Endodermal cell (in vitro differentiated cells): ENCODE results near the gene HNRNPH1. TPM values are rescaled to one million over a fixed set of nuclear protein-coding genes. Genes with fewer than 3 reads are reported as not detected.
"Not testable (repeated sequence)": the region's sequence is repeated elsewhere in the genome, so short reads cannot be mapped to it uniquely, and the experiment has no call there.

ENCODE experiments used
- DNase-seq: peaks from one replicate; pipeline ENCODE4 v3.0.0-alpha.2; 2017
- H3K27ac ChIP-seq: 2 replicates; pipeline ENCODE4 v1.5.1; 2013; ENCODE audit warnings: mild to moderate bottlenecking, low read depth, low read length, moderate library complexity
- H3K27me3 ChIP-seq: 2 replicates; pipeline ENCODE4 v1.6.1; 2013; ENCODE audit warnings: mild to moderate bottlenecking, low read length, moderate library complexity; ENCODE audit not compliant: insufficient read depth, control insufficient read depth, poor library complexity, severe bottlenecking
- H3K36me3 ChIP-seq: 2 replicates; pipeline ENCODE4 v1.7.0; 2013; ENCODE audit warnings: mild to moderate bottlenecking, low read length, moderate library complexity; ENCODE audit not compliant: control insufficient read depth, insufficient read depth
- H3K4me1 ChIP-seq: one replicate; pipeline ENCODE4 v1.7.0; 2013; ENCODE audit warnings: low read length; ENCODE audit not compliant: control insufficient read depth, insufficient read depth
- H3K4me3 ChIP-seq: 2 replicates; pipeline ENCODE4 v1.5.1; 2013; ENCODE audit warnings: mild to moderate bottlenecking, low read length, moderate library complexity
- H3K9ac ChIP-seq: 2 replicates; pipeline ENCODE4 v1.6.1; 2013; ENCODE audit warnings: mild to moderate bottlenecking, low read length, moderate library complexity; ENCODE audit not compliant: poor library complexity, severe bottlenecking; ENCODE audit errors: extremely low read depth
- H3K9me3 ChIP-seq: 2 replicates; pipeline ENCODE4 v1.6.1; 2013; ENCODE audit warnings: mild to moderate bottlenecking, low read length, moderate library complexity; ENCODE audit not compliant: control insufficient read depth
- H3K27ac Mint-ChIP-seq: 2 replicates; pipeline ENCODE4 v1.8.0; 2020; ENCODE audit warnings: mixed read lengths
- H3K27me3 Mint-ChIP-seq: 2 replicates; pipeline ENCODE4 v1.8.0; 2021; ENCODE audit warnings: mild to moderate bottlenecking, mixed read lengths; ENCODE audit not compliant: insufficient read depth
- H3K36me3 Mint-ChIP-seq: 2 replicates; pipeline ENCODE4 v1.8.0; 2020; ENCODE audit warnings: low read depth, mixed read lengths
- H3K4me1 Mint-ChIP-seq: 2 replicates; pipeline ENCODE4 v1.8.0; 2020; ENCODE audit warnings: mixed read lengths
- H3K4me3 Mint-ChIP-seq: 2 replicates; pipeline ENCODE4 v1.8.0; 2020; ENCODE audit warnings: mild to moderate bottlenecking, moderate library complexity, mixed read lengths
- H3K9me3 Mint-ChIP-seq: 2 replicates; pipeline ENCODE4 v1.8.0; 2020; ENCODE audit warnings: mild to moderate bottlenecking, mixed read lengths
- CTCF ChIP-seq: fragments of 200-600 bp; sonication (generic); conservative IDR thresholded peaks from 2 replicates; pipeline ENCODE4 v1.5.0; 2021; ENCODE audit warnings: antibody characterized with exemption, mild to moderate bottlenecking
- WGBS, 2 experiments: methylation state at CpG; one replicate each; pipeline versions ENCODE4 v1.1.5 to v1.1.7; 2013; ENCODE audit warnings: missing lambda C conversion rate in 2 of 2, mixed read lengths in 1 of 2; ENCODE audit not compliant: insufficient coverage in 1 of 2, insufficient read length in 1 of 2; 5-methylcytosine and 5-hydroxymethylcytosine counted together
- total RNA-seq, 2 donors: library from RNA; stranded (reverse); fragmentation: NEBNext Ultra II Directional in 1 of 2; extraction: Animal tissue kit (Norgen Biotek cat#: 25700) in 1 of 2; gene quantifications; 2 replicates in 1 of 2; 3 replicates in 1 of 2; pipeline ENCODE4 v1.2.1, GENCODE V29; 2021

Gene HNRNPH1
- total RNA-seq, 2 donors from 2014 or later: 801 to 885 TPM

GRCh38 chr5:179648410-179648809 lies 24.9 kb upstream of the HNRNPH1 start:
- peaks cover 10% of the 10 kb centered on the region for H3K9me3 Mint-ChIP-seq
- no peaks in the 10 kb centered on the region for H3K4me1 Mint-ChIP-seq
- H3K27ac ChIP-seq: no peak overlapping the region
- H3K27me3 Mint-ChIP-seq: peaks cover 9% of the 10 kb centered on the region
- H3K27ac Mint-ChIP-seq: no peak overlapping the region
- no peak for TF ChIP-seq CTCF
- no peaks in the 10 kb centered on the region for H3K4me1 ChIP-seq
- no peaks in the 10 kb centered on the region for H3K27me3 ChIP-seq
- H3K4me3 ChIP-seq: no peak overlapping the region
- no peak overlapping the region for H3K9ac ChIP-seq
- H3K9me3 ChIP-seq: no peaks in the 10 kb centered on the region
- no peak for DNase-seq
- 89% methylated on average over 5 to 8 of the region's 9 CpGs for WGBS, 2 experiments
- H3K4me3 Mint-ChIP-seq: no peak overlapping the region
- H3K36me3 Mint-ChIP-seq: no peaks in the 10 kb centered on the region
- H3K36me3 ChIP-seq: no peaks in the 10 kb centered on the region

GRCh38 chr5:179644766-179645165 lies 21.3 kb upstream of the HNRNPH1 start:
- not testable (repeated sequence) for H3K27me3 Mint-ChIP-seq, H3K36me3 Mint-ChIP-seq, H3K27me3 ChIP-seq, H3K4me3 Mint-ChIP-seq, DNase-seq, H3K4me1 ChIP-seq, H3K9me3 ChIP-seq, H3K36me3 ChIP-seq, H3K4me3 ChIP-seq, H3K9ac ChIP-seq, H3K27ac Mint-ChIP-seq, H3K27ac ChIP-seq, H3K9me3 Mint-ChIP-seq, H3K4me1 Mint-ChIP-seq
- WGBS, 2 experiments: 77 to 80% methylated on average over 4 of the region's 5 CpGs

DNA sequence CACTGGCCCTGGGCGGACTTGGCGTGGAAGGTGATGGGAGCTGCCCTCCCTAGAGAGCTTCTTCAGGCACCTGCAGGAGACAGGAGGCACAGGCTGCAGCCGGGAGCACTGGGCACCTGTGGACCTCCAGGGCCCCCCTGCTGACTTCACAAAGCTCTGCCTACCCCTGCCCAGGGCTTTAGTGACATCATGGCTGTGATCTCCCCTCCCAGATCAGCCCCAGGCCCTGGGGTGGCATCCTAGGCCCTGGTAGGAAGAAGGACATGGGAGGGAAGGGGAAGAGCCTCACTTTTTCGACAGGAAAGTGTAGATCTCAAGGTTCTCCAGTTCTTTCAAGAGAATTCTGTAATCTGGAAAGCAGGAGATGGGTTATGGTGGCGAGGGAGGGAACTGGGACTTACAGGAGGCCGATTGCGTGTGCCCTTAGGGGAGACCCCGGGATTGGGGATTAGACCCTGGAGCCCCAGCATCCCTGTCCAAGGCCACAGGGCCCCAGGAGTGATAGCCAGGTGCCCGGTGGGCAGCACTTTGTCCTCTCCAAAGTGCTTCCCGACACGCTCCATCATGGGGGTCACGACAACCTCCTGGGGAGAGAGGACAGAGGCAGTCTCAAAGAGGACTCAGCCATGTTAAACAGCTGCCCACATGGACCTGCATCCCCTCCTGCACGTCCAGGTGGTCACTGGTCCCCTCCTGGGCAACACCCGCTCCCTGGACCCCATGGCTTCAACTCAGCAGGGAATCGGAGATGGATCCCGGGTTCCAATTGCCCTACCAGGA lies 19.9 kb upstream of the HNRNPH1 start:
- DNase-seq, H3K9ac ChIP-seq, H3K4me1 Mint-ChIP-seq, H3K27me3 ChIP-seq, H3K9me3 ChIP-seq, H3K4me1 ChIP-seq, H3K4me3 ChIP-seq, H3K27me3 Mint-ChIP-seq, H3K4me3 Mint-ChIP-seq, H3K27ac Mint-ChIP-seq, H3K36me3 ChIP-seq, H3K36me3 Mint-ChIP-seq, H3K9me3 Mint-ChIP-seq, H3K27ac ChIP-seq: not testable (repeated sequence)
- 87 to 90% methylated on average over 7 to 13 of the region's 16 CpGs for WGBS, 2 experiments

DNA sequence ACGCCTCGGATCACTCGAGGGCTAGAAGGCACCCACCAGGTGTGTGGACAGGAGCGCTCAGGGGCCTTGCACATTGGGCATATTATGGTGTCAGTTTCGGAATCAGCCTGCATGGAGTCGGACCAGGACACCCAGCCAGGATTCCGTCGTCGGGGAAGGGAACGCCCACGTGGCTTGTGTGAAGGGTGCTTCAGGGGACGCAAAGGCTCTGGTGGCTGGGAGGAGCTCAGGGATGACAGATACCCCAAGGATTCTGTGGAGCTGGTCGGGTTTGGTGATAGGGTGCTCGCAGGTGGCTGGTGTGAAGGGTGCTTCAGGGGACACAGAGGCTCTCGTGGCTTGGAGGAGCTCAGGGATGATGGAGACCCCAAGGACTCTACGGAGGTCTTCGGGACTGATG lies 19.2 kb upstream of the HNRNPH1 start:
- H3K27me3 Mint-ChIP-seq, H3K27ac ChIP-seq, H3K4me3 Mint-ChIP-seq, H3K9ac ChIP-seq, H3K9me3 Mint-ChIP-seq, H3K36me3 Mint-ChIP-seq, H3K36me3 ChIP-seq, DNase-seq, H3K27me3 ChIP-seq, H3K9me3 ChIP-seq, H3K4me1 Mint-ChIP-seq, H3K27ac Mint-ChIP-seq, H3K4me1 ChIP-seq, H3K4me3 ChIP-seq: not testable (repeated sequence)
- WGBS, 2 experiments: 92 to 96% methylated on average over 8 to 14 of the region's 17 CpGs

DNA sequence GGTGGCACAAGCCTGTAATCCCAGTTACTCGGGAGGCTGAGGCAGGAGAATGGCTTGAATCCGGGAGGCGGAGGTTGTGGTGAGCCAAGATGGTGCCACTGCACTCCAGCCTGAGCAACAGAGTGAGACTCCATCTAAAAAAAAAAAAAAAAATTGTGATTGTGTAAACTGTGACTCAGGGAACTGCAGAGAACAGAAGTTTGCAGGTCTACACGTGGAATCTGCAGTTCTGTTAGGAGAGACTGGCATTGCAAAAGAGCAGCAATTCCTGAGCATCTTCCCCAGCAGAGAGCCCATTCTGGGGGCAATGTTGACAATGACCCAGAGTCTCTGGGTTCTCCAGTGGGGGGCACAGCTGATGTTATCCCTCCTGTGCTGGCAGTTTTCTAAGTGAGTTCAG lies 18.3 kb upstream of the HNRNPH1 start:
- H3K9me3 ChIP-seq, H3K4me1 Mint-ChIP-seq, H3K4me1 ChIP-seq, H3K4me3 Mint-ChIP-seq, DNase-seq, H3K9ac ChIP-seq, H3K27me3 ChIP-seq, H3K27me3 Mint-ChIP-seq, H3K27ac Mint-ChIP-seq, H3K27ac ChIP-seq, H3K36me3 ChIP-seq, H3K36me3 Mint-ChIP-seq, H3K9me3 Mint-ChIP-seq, H3K4me3 ChIP-seq: not testable (repeated sequence)
- no CpG with 5 or more reads among the region's 4 CpGs for WGBS, 2 experiments

DNA sequence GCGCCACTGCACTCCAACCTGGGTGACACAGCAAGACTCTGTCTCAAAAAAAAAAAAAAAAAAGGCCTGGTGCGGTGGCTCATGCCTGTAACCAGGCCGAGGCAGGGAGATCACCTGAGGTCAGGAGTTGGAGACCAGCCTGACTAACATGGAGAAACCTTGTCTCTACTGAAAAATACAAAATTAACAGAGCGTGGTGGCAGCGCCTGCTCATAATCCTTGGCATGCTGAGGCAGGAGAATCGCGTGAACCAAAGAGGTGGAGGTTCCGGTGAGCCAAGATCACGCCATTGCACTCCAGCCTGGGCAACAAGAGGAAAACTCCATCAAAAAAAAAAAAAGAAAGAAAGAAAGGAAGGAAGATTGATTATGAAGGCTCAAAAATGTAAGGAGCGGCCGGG lies 15.8 kb upstream of the HNRNPH1 start:
- WGBS, 2 experiments: 87 to 94% methylated on average over 4 to 11 of the region's 11 CpGs
- H3K4me1 Mint-ChIP-seq, H3K27me3 Mint-ChIP-seq, H3K4me1 ChIP-seq, H3K4me3 Mint-ChIP-seq, H3K4me3 ChIP-seq, DNase-seq, H3K9me3 Mint-ChIP-seq, H3K9me3 ChIP-seq, H3K27ac ChIP-seq, H3K27ac Mint-ChIP-seq, H3K27me3 ChIP-seq, H3K9ac ChIP-seq, H3K36me3 ChIP-seq, H3K36me3 Mint-ChIP-seq: not testable (repeated sequence)
